Fibroblast of pulmonary artery (primary cell): ENCODE results near the gene GABBR1.

Experiments
- DNase-seq: peaks from one replicate; pipeline ENCODE4 v3.0.0-alpha.2; 2010; ENCODE audit warnings: low read depth
- H3K4me3 ChIP-seq: replicated peaks from 2 replicates; pipeline ENCODE4 v1.5.1; 2011; ENCODE audit warnings: low read depth, mild to moderate bottlenecking, control low read depth, low read length, moderate library complexity
- CTCF ChIP-seq: IDR thresholded peaks from 2 replicates; pipeline ENCODE4 v1.5.1; 2011; ENCODE audit warnings: mild to moderate bottlenecking, control low read depth, low read length, inconsistent platforms; ENCODE audit errors: missing control alignments

Gene GABBR1

GRCh38 chr6:29552512-29553051 is 80.4 kb downstream of the GABBR1 start:
- no peak for TF ChIP-seq CTCF
- no peak overlapping the region for H3K4me3 ChIP-seq
- peak; percentile 81 for DNase-seq

GRCh38 chr6:29547573-29547972 is 85.4 kb downstream of the GABBR1 start:
- H3K4me3 ChIP-seq = no peak overlapping the region
- DNase-seq = no peak
- TF ChIP-seq CTCF = no peak

DNA sequence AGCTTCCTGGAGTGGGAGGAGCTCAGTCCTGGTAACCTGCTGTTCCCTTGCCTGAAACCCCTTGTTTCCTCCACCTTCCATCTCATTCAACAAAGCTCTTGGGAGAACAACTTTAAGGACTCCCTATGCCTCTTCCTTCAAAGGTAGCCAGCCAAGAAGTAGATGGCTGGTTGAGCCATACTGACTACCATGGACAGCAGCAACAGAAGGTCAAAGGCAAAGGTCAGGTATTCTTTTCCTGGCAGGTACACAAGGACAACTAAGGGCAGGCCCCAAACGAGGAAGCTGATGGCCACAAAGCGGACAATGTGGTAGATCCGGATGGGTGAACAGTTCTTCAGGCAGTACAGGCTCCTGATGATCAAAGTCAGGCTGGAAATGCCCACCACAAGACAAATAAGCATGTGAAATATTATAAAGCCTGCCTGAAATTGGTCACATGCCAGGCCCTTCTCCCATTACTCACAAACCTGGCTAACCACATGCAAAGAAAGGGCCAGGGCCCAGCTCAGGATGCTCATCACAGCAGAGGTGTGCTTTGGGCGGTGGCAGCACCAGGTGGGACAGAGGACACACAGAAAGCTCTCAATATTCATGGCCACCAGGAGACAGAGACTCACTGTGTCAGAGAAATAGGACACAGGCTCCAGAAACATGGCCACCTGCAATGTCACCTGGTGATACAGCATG is 95.1 kb downstream of the GABBR1 start:
- H3K4me3 ChIP-seq = no peak overlapping the region
- no peak for TF ChIP-seq CTCF
- no peak for DNase-seq

DNA sequence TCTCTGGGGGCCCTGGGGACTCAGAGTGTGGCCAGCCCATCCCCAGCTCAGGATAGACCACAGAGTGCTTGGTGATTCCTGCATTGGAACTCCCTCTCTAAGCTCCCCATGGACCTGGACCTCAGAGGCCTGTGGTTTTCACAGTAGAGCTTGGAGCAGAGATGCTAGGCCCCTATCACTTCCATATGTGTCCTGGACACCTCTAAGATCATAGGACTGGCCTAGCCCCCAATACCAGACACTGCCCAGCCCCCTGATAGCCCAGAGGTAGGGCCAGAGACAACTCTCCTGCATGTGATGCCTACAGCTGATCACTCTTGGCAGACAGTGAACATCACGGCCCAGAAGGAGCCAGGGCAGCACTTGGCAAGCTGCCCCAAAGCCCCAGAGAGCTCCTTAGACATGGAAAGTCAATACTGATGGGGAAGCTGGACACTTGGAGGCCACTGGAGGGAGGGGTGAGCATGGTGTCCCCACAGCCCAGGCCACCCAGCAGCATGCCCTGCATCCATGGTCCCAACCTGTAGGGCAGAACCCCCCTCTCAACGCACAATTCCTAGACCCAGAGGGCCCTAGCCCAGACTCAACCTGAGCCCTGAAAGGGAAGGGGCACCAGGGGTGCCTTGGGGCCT is 100.5 kb downstream of the GABBR1 start:
- no peak for DNase-seq
- no peak overlapping the region for H3K4me3 ChIP-seq
- no peak for TF ChIP-seq CTCF

DNA sequence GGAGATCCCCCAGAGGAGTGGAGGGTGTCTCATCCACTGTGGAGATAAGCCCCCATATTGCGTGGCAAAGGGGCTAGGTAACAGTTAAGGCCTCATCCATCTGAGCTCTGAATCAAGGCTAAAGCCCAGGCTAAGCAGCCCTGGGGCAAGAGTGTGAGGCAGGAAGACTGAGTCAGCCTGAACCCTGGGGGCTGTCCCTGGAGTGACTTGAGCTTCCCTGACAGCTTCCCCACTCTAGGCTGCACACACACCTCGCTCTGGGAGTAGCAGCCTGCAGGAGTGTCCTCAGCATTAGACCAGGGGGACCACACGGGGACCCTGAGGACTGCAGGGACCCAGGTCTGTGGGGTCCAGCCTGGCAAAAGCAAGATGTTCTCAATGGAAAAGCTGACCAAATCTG is 101.3 kb downstream of the GABBR1 start:
- no peak for TF ChIP-seq CTCF
- DNase-seq = no peak
- no peak overlapping the region for H3K4me3 ChIP-seq

GRCh38 chr6:29530671-29531310 is 102.2 kb downstream of the GABBR1 start:
- H3K4me3 ChIP-seq = no peak overlapping the region
- TF ChIP-seq CTCF = no peak
- no peak for DNase-seq
